ENCODE data around the gene SH2D7.

- TF ChIP-seq CTCF (IDR thresholded peaks at IDR 0.05) (no peak), EZH2 (IDR thresholded peaks at IDR 0.05; ENCODE audit: borderline replicate concordance, insufficient read depth, low read depth, low read length, poor library complexity, severe bottlenecking) (no peak)
Observed at GRCh38 chr15:78087951-78088772, 4.2 kb upstream of the SH2D7 start.

Measured in B cell (primary cell).